Measurements from ENCODE around the gene GABPB1. TPM values are rescaled to one million over a fixed set of nuclear protein-coding genes. Genes with fewer than 3 reads are reported as not detected.

Gene GABPB1
- total and polyA plus RNA-seq, 4 donors: 16.2 to 42.5 (median 23.1) TPM

GRCh38 chr15:50321680-50322210, 33.3 kb downstream of the GABPB1 start:
- no peak overlapping the region for H3K4me3 ChIP-seq (ENCODE audit: low read depth, low read length)
- DNase-seq (ENCODE audit: low read depth in 4 of 6, low spot score in 6 of 6): no peak

GRCh38 chr15:50320504-50320903, 34.5 kb downstream of the GABPB1 start:
- no peak for DNase-seq (ENCODE audit: low read depth in 4 of 6, low spot score in 6 of 6)
- Histone ChIP-seq H3K36me3 (ENCODE audit: control insufficient read depth, insufficient read depth, low read length) (no peaks in the 10 kb centered on the region), H3K4me1 (ENCODE audit: control insufficient read depth, insufficient read depth, low read length) (no peaks in the 10 kb centered on the region), H3K4me3 (ENCODE audit: low read depth, low read length) (no peak overlapping the region), H3K27ac (ENCODE audit: low read depth, low read length) (no peak overlapping the region), H3K9me3 (ENCODE audit: control insufficient read depth, insufficient read depth, low read length) (no peaks in the 10 kb centered on the region), H3K27me3 (ENCODE audit: control insufficient read depth, insufficient read depth, low read length) (no peaks in the 10 kb centered on the region)

More at GRCh38 chr15:50321680-50322210, 33.3 kb downstream of the GABPB1 start:
- Histone ChIP-seq H3K27me3 (ENCODE audit: control insufficient read depth, insufficient read depth, low read length) (no peaks in the 10 kb centered on the region), H3K4me1 (ENCODE audit: control insufficient read depth, insufficient read depth, low read length) (no peaks in the 10 kb centered on the region), H3K9me3 (ENCODE audit: control insufficient read depth, insufficient read depth, low read length) (no peaks in the 10 kb centered on the region), H3K27ac (ENCODE audit: low read depth, low read length) (no peak overlapping the region), H3K36me3 (ENCODE audit: control insufficient read depth, insufficient read depth, low read length) (no peaks in the 10 kb centered on the region)
- WGBS (ENCODE audit: insufficient coverage): no CpG with 5 or more reads among the region's 3 CpGs

- WGBS (ENCODE audit: insufficient coverage): no CpG with 5 or more reads among the region's 4 CpGs
- no peak overlapping the region for H3K27ac ChIP-seq (ENCODE audit: low read depth, low read length)
- H3K4me1 ChIP-seq (ENCODE audit: control insufficient read depth, insufficient read depth, low read length): no peaks in the 10 kb centered on the region
- no peak overlapping the region for H3K4me3 ChIP-seq (ENCODE audit: low read depth, low read length)
- no peak for DNase-seq (ENCODE audit: low read depth in 4 of 6, low spot score in 6 of 6)
- H3K9me3 ChIP-seq (ENCODE audit: control insufficient read depth, insufficient read depth, low read length): no peaks in the 10 kb centered on the region
- H3K36me3 ChIP-seq (ENCODE audit: control insufficient read depth, insufficient read depth, low read length): no peaks in the 10 kb centered on the region
- no peaks in the 10 kb centered on the region for H3K27me3 ChIP-seq (ENCODE audit: control insufficient read depth, insufficient read depth, low read length)
These were observed 36.3 kb downstream of the GABPB1 start for GRCh38 chr15:50318697-50319096.

- no peaks in the 10 kb centered on the region for H3K9me3 ChIP-seq (ENCODE audit: control insufficient read depth, insufficient read depth, low read length)
- DNase-seq (ENCODE audit: low read depth in 4 of 6, low spot score in 6 of 6): peak; percentile 4 to 78 (median 17)
- WGBS (ENCODE audit: insufficient coverage): 90% methylated on average over 2 of the region's 4 CpGs
- H3K27me3 ChIP-seq (ENCODE audit: control insufficient read depth, insufficient read depth, low read length): no peaks in the 10 kb centered on the region
- H3K27ac ChIP-seq (ENCODE audit: low read depth, low read length): no peak overlapping the region
- H3K4me1 ChIP-seq (ENCODE audit: control insufficient read depth, insufficient read depth, low read length): no peaks in the 10 kb centered on the region
- no peak overlapping the region for H3K4me3 ChIP-seq (ENCODE audit: low read depth, low read length)
- no peaks in the 10 kb centered on the region for H3K36me3 ChIP-seq (ENCODE audit: control insufficient read depth, insufficient read depth, low read length)
These were observed 39.0 kb downstream of the GABPB1 start for GRCh38 chr15:50315814-50316630.

GRCh38 chr15:50312636-50313035, 42.4 kb downstream of the GABPB1 start:
- WGBS (ENCODE audit: insufficient coverage): no CpG with 5 or more reads among the region's 2 CpGs
- Histone ChIP-seq H3K9me3 (ENCODE audit: control insufficient read depth, insufficient read depth, low read length) (peaks cover 2% of the 10 kb centered on the region), H3K4me1 (ENCODE audit: control insufficient read depth, insufficient read depth, low read length) (no peaks in the 10 kb centered on the region), H3K27ac (ENCODE audit: low read depth, low read length) (no peak overlapping the region), H3K4me3 (ENCODE audit: low read depth, low read length) (no peak overlapping the region), H3K36me3 (ENCODE audit: control insufficient read depth, insufficient read depth, low read length) (no peaks in the 10 kb centered on the region), H3K27me3 (ENCODE audit: control insufficient read depth, insufficient read depth, low read length) (no peaks in the 10 kb centered on the region)
- DNase-seq (ENCODE audit: low read depth in 4 of 6, low spot score in 6 of 6): no peak

GRCh38 chr15:50307799-50308198, 47.2 kb downstream of the GABPB1 start:
- no peaks in the 10 kb centered on the region for H3K4me1 ChIP-seq (ENCODE audit: control insufficient read depth, insufficient read depth, low read length)
- no peak for DNase-seq (ENCODE audit: low read depth in 4 of 6, low spot score in 6 of 6)
- no peak overlapping the region for H3K4me3 ChIP-seq (ENCODE audit: low read depth, low read length)
- H3K9me3 ChIP-seq (ENCODE audit: control insufficient read depth, insufficient read depth, low read length): peaks cover 2% of the 10 kb centered on the region
- H3K36me3 ChIP-seq (ENCODE audit: control insufficient read depth, insufficient read depth, low read length): no peaks in the 10 kb centered on the region
- no peaks in the 10 kb centered on the region for H3K27me3 ChIP-seq (ENCODE audit: control insufficient read depth, insufficient read depth, low read length)
- H3K27ac ChIP-seq (ENCODE audit: low read depth, low read length): no peak overlapping the region

- no CpG with 5 or more reads among the region's 1 CpG for WGBS (ENCODE audit: insufficient coverage)
- H3K9me3 ChIP-seq (ENCODE audit: control insufficient read depth, insufficient read depth, low read length): peaks cover 2% of the 10 kb centered on the region
- H3K4me1 ChIP-seq (ENCODE audit: control insufficient read depth, insufficient read depth, low read length): no peaks in the 10 kb centered on the region
These were observed 50.2 kb downstream of the GABPB1 start for GRCh38 chr15:50304836-50305235.

GRCh38 chr15:50302581-50302980, 52.4 kb downstream of the GABPB1 start:
- Histone ChIP-seq H3K4me1 (ENCODE audit: control insufficient read depth, insufficient read depth, low read length) (no peaks in the 10 kb centered on the region), H3K9me3 (ENCODE audit: control insufficient read depth, insufficient read depth, low read length) (no peaks in the 10 kb centered on the region), H3K4me3 (ENCODE audit: low read depth, low read length) (no peak overlapping the region), H3K27ac (ENCODE audit: low read depth, low read length) (no peak overlapping the region), H3K36me3 (ENCODE audit: control insufficient read depth, insufficient read depth, low read length) (peaks cover 27% of the 10 kb centered on the region), H3K27me3 (ENCODE audit: control insufficient read depth, insufficient read depth, low read length) (no peaks in the 10 kb centered on the region)
- WGBS (ENCODE audit: insufficient coverage): no CpG with 5 or more reads among the region's 1 CpG
- no peak for DNase-seq (ENCODE audit: low read depth in 4 of 6, low spot score in 6 of 6)

More at GRCh38 chr15:50304836-50305235, 50.2 kb downstream of the GABPB1 start:
- Histone ChIP-seq H3K27ac (ENCODE audit: low read depth, low read length) (no peak overlapping the region), H3K36me3 (ENCODE audit: control insufficient read depth, insufficient read depth, low read length) (peaks cover 11% of the 10 kb centered on the region), H3K4me3 (ENCODE audit: low read depth, low read length) (no peak overlapping the region), H3K27me3 (ENCODE audit: control insufficient read depth, insufficient read depth, low read length) (no peaks in the 10 kb centered on the region)
- DNase-seq (ENCODE audit: low read depth in 4 of 6, low spot score in 6 of 6): no peak

- H3K27me3 ChIP-seq (ENCODE audit: control insufficient read depth, insufficient read depth, low read length): no peaks in the 10 kb centered on the region
- no peaks in the 10 kb centered on the region for H3K4me1 ChIP-seq (ENCODE audit: control insufficient read depth, insufficient read depth, low read length)
- peaks cover 31% of the 10 kb centered on the region for H3K36me3 ChIP-seq (ENCODE audit: control insufficient read depth, insufficient read depth, low read length)
- WGBS (ENCODE audit: insufficient coverage): 100% methylated on average over 1 of the region's 2 CpGs
- no peaks in the 10 kb centered on the region for H3K9me3 ChIP-seq (ENCODE audit: control insufficient read depth, insufficient read depth, low read length)
- DNase-seq (ENCODE audit: low read depth in 4 of 6, low spot score in 6 of 6): no peak
- no peak overlapping the region for H3K27ac ChIP-seq (ENCODE audit: low read depth, low read length)
- H3K4me3 ChIP-seq (ENCODE audit: low read depth, low read length): no peak overlapping the region
These were observed 56.7 kb downstream of the GABPB1 start for GRCh38 chr15:50298340-50298739.

- Histone ChIP-seq H3K4me1 (ENCODE audit: control insufficient read depth, insufficient read depth, low read length) (no peaks in the 10 kb centered on the region), H3K36me3 (ENCODE audit: control insufficient read depth, insufficient read depth, low read length) (peaks cover 28% of the 10 kb centered on the region), H3K4me3 (ENCODE audit: low read depth, low read length) (no peak overlapping the region), H3K27ac (ENCODE audit: low read depth, low read length) (no peak overlapping the region), H3K27me3 (ENCODE audit: control insufficient read depth, insufficient read depth, low read length) (no peaks in the 10 kb centered on the region), H3K9me3 (ENCODE audit: control insufficient read depth, insufficient read depth, low read length) (no peaks in the 10 kb centered on the region)
- DNase-seq (ENCODE audit: low read depth in 4 of 6, low spot score in 6 of 6): peak in 1 of 6 donors; percentile 55
- WGBS (ENCODE audit: insufficient coverage): no CpG with 5 or more reads among the region's 1 CpG
These were observed 59.0 kb downstream of the GABPB1 start for GRCh38 chr15:50295966-50296365.
